Spleen (tissue), 11 donors: ENCODE data around the gene CLEC4E. TPM values are rescaled to one million over a fixed set of nuclear protein-coding genes. Genes with fewer than 3 reads are reported as not detected.

Experiments used
- DNase-seq: peaks from one replicate; pipeline ENCODE4 v3.0.0-alpha.2; 2020
- H3K27ac ChIP-seq, 8 donors: fragments of 200-600 bp; sonication (generic) in 7 of 8; 1 replicate in 4 of 8; 2 replicates in 4 of 8; pipeline versions ENCODE4 v1.5.0 to v1.8.0; 2016 to 2021; ENCODE audit warnings: inconsistent platforms in 4 of 8, mild to moderate bottlenecking in 4 of 8, moderate library complexity in 1 of 8
- H3K27me3 ChIP-seq, 7 donors: fragments of 200-600 bp; sonication (generic) in 6 of 7; replicated peaks in 1 of 7; 1 replicate in 4 of 7; 2 replicates in 3 of 7; pipeline versions ENCODE4 v1.5.0 to v1.8.0; 2016 to 2021; ENCODE audit warnings: inconsistent platforms in 3 of 7, mild to moderate bottlenecking in 1 of 7
- H3K36me3 ChIP-seq, 6 donors: fragments of 200-600 bp; sonication (generic) in 5 of 6; 1 replicate in 4 of 6; 2 replicates in 2 of 6; pipeline versions ENCODE4 v1.5.0 to v1.8.0; 2016 to 2021; ENCODE audit warnings: inconsistent platforms in 2 of 6
- H3K4me1 ChIP-seq, 6 donors: fragments of 200-600 bp; sonication (generic) in 5 of 6; 1 replicate in 3 of 6; 2 replicates in 3 of 6; pipeline versions ENCODE4 v1.5.0 to v1.8.0; 2016 to 2021; ENCODE audit warnings: inconsistent platforms in 3 of 6
- H3K4me3 ChIP-seq, 8 donors: fragments of 200-600 bp; sonication (generic) in 7 of 8; 1 replicate in 4 of 8; 2 replicates in 4 of 8; pipeline versions ENCODE4 v1.5.0 to v1.8.0; 2016 to 2021; ENCODE audit warnings: inconsistent platforms in 4 of 8, mild to moderate bottlenecking in 4 of 8, moderate library complexity in 2 of 8
- H3K9me3 ChIP-seq, 8 donors: fragments of 200-600 bp; sonication (generic) in 7 of 8; 1 replicate in 4 of 8; 2 replicates in 4 of 8; pipeline versions ENCODE4 v1.5.0 to v1.8.0; 2016 to 2021; ENCODE audit warnings: inconsistent platforms in 4 of 8
- POLR2A ChIP-seq, 3 donors: fragments of 450-650 bp; IDR thresholded peaks; one replicate each; pipeline ENCODE4 v1.5.1; 2017; ENCODE audit warnings: antibody characterized with exemption in 3 of 3, mild to moderate bottlenecking in 1 of 3
- POLR2AphosphoS5 ChIP-seq, 3 donors: sonication (generic); formaldehyde crosslinking; IDR thresholded peaks; one replicate each; pipeline ENCODE4 v1.5.1; 2017; ENCODE audit warnings: antibody characterized with exemption in 3 of 3
- WGBS, 5 donors: extraction: QIAGEN DNeasy Blood & Tissue Kit in 3 of 5; methylation state at CpG; one replicate each; pipeline versions ENCODE4 v1.1.5 to v1.1.7; 2013 to 2018; 5-methylcytosine and 5-hydroxymethylcytosine counted together
- intact Hi-C: fragments of 100-400 bp; cut with DNase I; formaldehyde crosslinking; loops from one replicate; pipeline ENCODE4 v1.15.0; 2023; ENCODE audit warnings: low total_unique reads
- polyA plus RNA-seq, 3 donors: library from polyadenylated mRNA; stranded (reverse); fragments of 200-250 nt; gene quantifications; one replicate each; pipeline ENCODE4 v1.2.1, GENCODE V29; 2013
- small RNA-seq, 4 donors: library from RNA; depleted of rRNA; stranded (forward); fragments of <200 nt; gene quantifications; one replicate each; pipeline ENCODE3, GENCODE V24; 2016
- total RNA-seq, 7 donors: library from RNA; depleted of rRNA in 3 of 7; stranded (reverse); fragments of >200 nt in 3 of 7; fragmentation: NEBNext Ultra II Directional in 4 of 7; extraction: Animal tissue kit (Norgen Biotek cat#: 25700) in 4 of 7; gene quantifications; one replicate each; pipeline versions ENCODE4 v1.1.0 to v1.2.1, GENCODE V29; 2016 to 2021
- TF ChIP-seq, protein P1 (sequence below), 11 experiments: fragments of 200-600 bp in 7 of 11; fragments of 450-650 bp in 4 of 11; sonication (generic) in 4 of 11; IDR thresholded peaks in 8 of 11; conservative IDR thresholded peaks in 3 of 11; 1 replicate in 7 of 11; 2 replicates in 4 of 11; pipeline versions ENCODE4 v1.4.0 to v1.8.0; 2016 to 2021; ENCODE audit warnings: antibody characterized with exemption in 11 of 11, inconsistent platforms in 4 of 11, mild to moderate bottlenecking in 1 of 11
- donor health status: healthy with polysubstance abuse.
- donor health status: DM: no; HTN: no; CAD: no; lungs with moderate emphysema.
- donor health status: DM: no; HTN: no; CAD: no.
- donor health status: Bipolar disorder and iron deficiency.
- donor health status: healthy.
- donor health status: DM: no; HTN: no; CAD: no.
- donor health status: DM: yes; HTN: yes; CAD: no.

CLEC4E gene
- total and polyA plus RNA-seq, 10 donors: 7.4 to 55.0 (median 25.5) TPM

DNA sequence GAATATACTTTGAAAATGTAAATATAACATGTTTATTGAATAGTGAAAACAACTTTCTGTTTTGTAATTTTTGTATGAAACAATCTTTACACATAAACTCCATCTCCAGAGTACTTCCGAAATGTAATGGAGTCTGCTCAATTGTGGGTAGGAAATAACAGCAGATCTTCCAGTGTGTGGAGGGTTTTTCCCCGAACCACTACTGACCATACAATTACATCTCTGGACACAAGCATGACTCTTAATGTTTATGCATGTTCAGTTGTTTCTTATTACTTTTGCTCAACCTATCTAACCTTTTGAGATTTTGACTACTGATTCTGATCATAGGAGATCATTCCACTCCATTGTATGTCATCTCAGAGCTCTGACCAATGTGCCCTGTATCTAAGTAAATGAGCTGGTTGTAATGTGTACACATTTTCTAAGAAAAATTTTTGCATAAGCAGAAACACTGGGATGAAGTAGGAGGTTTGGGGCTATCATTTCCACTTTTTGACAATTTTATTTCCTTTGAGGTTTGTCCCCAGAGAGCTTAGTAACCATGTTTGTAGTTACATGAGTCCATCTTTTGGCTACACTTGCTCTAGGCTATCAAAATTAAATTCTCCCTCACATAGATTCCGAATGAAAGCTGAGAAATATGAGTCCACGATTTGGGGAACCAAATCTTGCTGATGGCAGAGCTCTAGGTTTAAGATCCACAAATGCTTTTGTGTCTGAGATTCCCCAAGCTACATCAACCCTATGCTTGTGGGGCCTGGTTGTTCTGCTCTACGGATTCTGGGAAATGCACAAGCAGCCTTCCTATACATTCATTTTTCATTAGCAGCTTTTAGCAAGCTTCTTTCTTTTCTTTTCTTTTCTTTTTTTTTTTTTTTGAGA is 48.8 kb downstream of the CLEC4E start:
- peaks cover 0 to 7% (median 0%) of the 10 kb centered on the region in 8 donors for H3K9me3 ChIP-seq
- 64 to 72% (median 70%) methylated on average over 5 of the region's 5 CpGs for WGBS, 5 donors
- H3K36me3 ChIP-seq: no peaks in the 10 kb centered on the region
- H3K4me1 ChIP-seq: peaks cover 0 to 28% (median 11%) of the 10 kb centered on the region in 6 donors
- no peak overlapping the region for H3K4me3 ChIP-seq
- intact Hi-C loops: no loop called here
- no peak for DNase-seq
- peak overlapping the region in 6 of 8 donors; percentile 49 to 83 (median 81) for H3K27ac ChIP-seq
- H3K27me3 ChIP-seq: peaks cover 0 to 11% (median 0%) of the 10 kb centered on the region in 7 donors
- TF ChIP-seq, protein P1, sequence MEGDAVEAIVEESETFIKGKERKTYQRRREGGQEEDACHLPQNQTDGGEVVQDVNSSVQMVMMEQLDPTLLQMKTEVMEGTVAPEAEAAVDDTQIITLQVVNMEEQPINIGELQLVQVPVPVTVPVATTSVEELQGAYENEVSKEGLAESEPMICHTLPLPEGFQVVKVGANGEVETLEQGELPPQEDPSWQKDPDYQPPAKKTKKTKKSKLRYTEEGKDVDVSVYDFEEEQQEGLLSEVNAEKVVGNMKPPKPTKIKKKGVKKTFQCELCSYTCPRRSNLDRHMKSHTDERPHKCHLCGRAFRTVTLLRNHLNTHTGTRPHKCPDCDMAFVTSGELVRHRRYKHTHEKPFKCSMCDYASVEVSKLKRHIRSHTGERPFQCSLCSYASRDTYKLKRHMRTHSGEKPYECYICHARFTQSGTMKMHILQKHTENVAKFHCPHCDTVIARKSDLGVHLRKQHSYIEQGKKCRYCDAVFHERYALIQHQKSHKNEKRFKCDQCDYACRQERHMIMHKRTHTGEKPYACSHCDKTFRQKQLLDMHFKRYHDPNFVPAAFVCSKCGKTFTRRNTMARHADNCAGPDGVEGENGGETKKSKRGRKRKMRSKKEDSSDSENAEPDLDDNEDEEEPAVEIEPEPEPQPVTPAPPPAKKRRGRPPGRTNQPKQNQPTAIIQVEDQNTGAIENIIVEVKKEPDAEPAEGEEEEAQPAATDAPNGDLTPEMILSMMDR (IDR thresholded peaks at IDR 0.05 in 8 of 11, conservative IDR thresholded peaks at IDR 0.05 in 3 of 11): no peak
- TF ChIP-seq POLR2AphosphoS5 (IDR thresholded peaks at IDR 0.05) (no peak), POLR2A (IDR thresholded peaks at IDR 0.05) (no peak)

Small RNA genes within 50 kb of the gene (small RNA-seq; reads per million reads assigned to genes)
- gene RNU6-275P: 0 reads per million in 4 donors

Other genes with a start within 250 kb of the CLEC4E start
- gene CLEC6A, start 84.9 kb downstream of the CLEC4E start, total RNA-seq: under 1 TPM in 3 of 7 donors, not detected in 4; 0.20 to 0.77 (median 0.30) TPM
- under 1 TPM in 2 of 3 donors, not detected in 1; 0.05 to 0.06 TPM for gene CLEC6A, start 84.9 kb downstream of the CLEC4E start, polyA plus RNA-seq
- gene CLEC4D, start 27.4 kb downstream of the CLEC4E start, total RNA-seq: 10 to 100 TPM in 4 of 7 donors, 1 to 10 TPM in 3; 7.0 to 24.9 (median 12.3) TPM
- 1 to 10 TPM in 2 of 3 donors, under 1 TPM in 1; 0.62 to 2.1 (median 1.1) TPM for gene CLEC4D, start 27.4 kb downstream of the CLEC4E start, polyA plus RNA-seq
- gene AICDA, start 72.0 kb upstream of the CLEC4E start, total RNA-seq: 1 to 10 TPM in 2 of 7 donors, under 1 TPM in 5; 0.43 to 1.3 (median 0.79) TPM
- gene AICDA, start 72.0 kb upstream of the CLEC4E start, polyA plus RNA-seq: 1 to 10 TPM in 1 of 3 donors, under 1 TPM in 2; 0.24 to 1.6 (median 0.42) TPM
- 10 to 100 TPM in 1 of 7 donors, 1 to 10 TPM in 4, under 1 TPM in 2; 0.57 to 14.3 (median 4.2) TPM for gene MFAP5, start 121.9 kb upstream of the CLEC4E start, total RNA-seq
- 1 to 10 TPM; 1.6 to 8.5 (median 2.4) TPM for gene MFAP5, start 121.9 kb upstream of the CLEC4E start, polyA plus RNA-seq
- gene RIMKLB, start 157.1 kb upstream of the CLEC4E start, total RNA-seq: 10 to 100 TPM; 23.3 to 54.3 (median 37.0) TPM
- 10 to 100 TPM; 21.0 to 62.1 (median 55.6) TPM for gene RIMKLB, start 157.1 kb upstream of the CLEC4E start, polyA plus RNA-seq